ENCODE measurements around the gene TLE3. TPM values are rescaled to one million over a fixed set of nuclear protein-coding genes. Genes with fewer than 3 reads are reported as not detected.

The TLE3 gene
- total and polyA plus RNA-seq, 2 of the 13 experiments (the other 11 are each of a cell fraction or from before 2014, with no cell fraction given) = 11.9 to 13.8 TPM

DNA sequence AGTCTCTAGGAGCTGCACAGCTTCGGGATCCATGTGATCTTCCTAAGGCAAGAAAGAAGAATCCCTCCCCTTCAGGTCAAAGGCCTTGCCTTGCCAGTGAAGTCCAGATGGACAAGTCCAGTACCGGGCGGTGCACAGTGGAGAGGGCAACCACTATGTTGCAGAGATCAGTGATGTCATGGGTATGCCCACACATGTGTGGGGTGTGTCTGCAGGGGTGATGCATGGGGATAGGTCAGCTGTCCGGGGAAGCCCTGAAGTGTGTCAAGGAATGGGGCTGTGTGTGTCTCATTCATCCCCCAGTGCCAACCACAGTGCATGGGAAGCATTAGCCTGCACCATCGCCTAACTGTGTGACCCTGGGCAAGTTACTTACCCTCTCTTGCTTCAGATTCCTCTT is 66.5 kb downstream of the TLE3 start:
- Histone ChIP-seq H3K36me3 (replicated peaks in 1 of 2; ENCODE audit: control insufficient read depth in 1 of 2, insufficient read depth in 2 of 2, low read length in 2 of 2) (no peaks in the 10 kb centered on the region), H4K20me1 (ENCODE audit: insufficient read depth, low read length) (peaks cover 4% of the 10 kb centered on the region; the same call in 1 of the 2 replicates), H3K4me2 (ENCODE audit: low read depth, low read length) (no peak overlapping the region), H3K4me1 (ENCODE audit: insufficient read depth, low read length) (no peaks in the 10 kb centered on the region), H3K27me3 (ENCODE audit: control insufficient read depth in 1 of 2, insufficient read depth in 2 of 2, low read length in 2 of 2) (peaks cover 5 to 79% of the 10 kb centered on the region in 2 experiments; a peak in 4 of 5 replicates), H3K9me3 (ENCODE audit: low read length) (no peaks in the 10 kb centered on the region), H2AFZ (ENCODE audit: low read length) (no peak overlapping the region), H3K27ac (ENCODE audit: extremely low read length, insufficient read depth, low read length) (no peak overlapping the region), H3K4me3 (replicated peaks in 1 of 3; ENCODE audit: insufficient read depth in 1 of 3, low read depth in 2 of 3, low read length in 3 of 3) (no peak overlapping the region), H3K9ac (ENCODE audit: insufficient read depth, low read depth, low read length) (no peak overlapping the region), H3K79me2 (ENCODE audit: insufficient read depth, low read length) (no peaks in the 10 kb centered on the region)
- intact Hi-C loops (cut with micrococcal nuclease; ENCODE audit: unreplicated experiment) = no loop called here
- ChIA-PET POLR2A (no interaction called here), CTCF (ENCODE audit: low intra/inter-chr PET ratio, low total read pairs) (no interaction called here)
- DNase-seq (ENCODE audit: low spot score) (no peak), ATAC-seq (no peak), FAIRE-seq (no peak)
- in situ Hi-C loops (cut with HindIII; ENCODE audit: extremely low pct_ligation_motif_present, low pct_unique_long_range_greater_than_20kb) = no loop called here
- BruUV-seq (replicated peaks) = no TSS peak
- 20% methylated on average over 2 of the region's 5 CpGs for WGBS (ENCODE audit: low lambda C conversion rate)
- TF ChIP-seq ZNF510 (CRISPR knock-in tag; IDR thresholded peaks at IDR 0.05; ENCODE audit: low read depth) (no peak), SRF (IDR thresholded peaks at IDR 0.05; ENCODE audit: low read depth, low read length) (no peak), ZMYM3 (CRISPR knock-in tag; IDR thresholded peaks at IDR 0.05) (no peak), ATF7 (IDR thresholded peaks at IDR 0.05) (0 out of 2 replicates have a peak, but pooled peaks have one; percentile 3), ATF7 (CRISPR knock-in tag; IDR thresholded peaks at IDR 0.05) (no peak), HNRNPLL (IDR thresholded peaks at IDR 0.05; ENCODE audit: low read depth, low read length, poor library complexity, severe bottlenecking) (no peak), RAD51 (IDR thresholded peaks at IDR 0.05; ENCODE audit: borderline replicate concordance) (no peak)
- TF ChIP-seq, protein P1, sequence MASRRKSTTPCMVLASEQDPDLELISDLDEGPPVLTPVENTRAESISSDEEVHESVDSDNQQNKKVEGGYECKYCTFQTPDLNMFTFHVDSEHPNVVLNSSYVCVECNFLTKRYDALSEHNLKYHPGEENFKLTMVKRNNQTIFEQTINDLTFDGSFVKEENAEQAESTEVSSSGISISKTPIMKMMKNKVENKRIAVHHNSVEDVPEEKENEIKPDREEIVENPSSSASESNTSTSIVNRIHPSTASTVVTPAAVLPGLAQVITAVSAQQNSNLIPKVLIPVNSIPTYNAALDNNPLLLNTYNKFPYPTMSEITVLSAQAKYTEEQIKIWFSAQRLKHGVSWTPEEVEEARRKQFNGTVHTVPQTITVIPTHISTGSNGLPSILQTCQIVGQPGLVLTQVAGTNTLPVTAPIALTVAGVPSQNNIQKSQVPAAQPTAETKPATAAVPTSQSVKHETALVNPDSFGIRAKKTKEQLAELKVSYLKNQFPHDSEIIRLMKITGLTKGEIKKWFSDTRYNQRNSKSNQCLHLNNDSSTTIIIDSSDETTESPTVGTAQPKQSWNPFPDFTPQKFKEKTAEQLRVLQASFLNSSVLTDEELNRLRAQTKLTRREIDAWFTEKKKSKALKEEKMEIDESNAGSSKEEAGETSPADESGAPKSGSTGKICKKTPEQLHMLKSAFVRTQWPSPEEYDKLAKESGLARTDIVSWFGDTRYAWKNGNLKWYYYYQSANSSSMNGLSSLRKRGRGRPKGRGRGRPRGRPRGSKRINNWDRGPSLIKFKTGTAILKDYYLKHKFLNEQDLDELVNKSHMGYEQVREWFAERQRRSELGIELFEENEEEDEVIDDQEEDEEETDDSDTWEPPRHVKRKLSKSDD (CRISPR knock-in tag; IDR thresholded peaks at IDR 0.05; ENCODE audit: low read depth) = no peak
- TF ChIP-seq, protein P2, sequence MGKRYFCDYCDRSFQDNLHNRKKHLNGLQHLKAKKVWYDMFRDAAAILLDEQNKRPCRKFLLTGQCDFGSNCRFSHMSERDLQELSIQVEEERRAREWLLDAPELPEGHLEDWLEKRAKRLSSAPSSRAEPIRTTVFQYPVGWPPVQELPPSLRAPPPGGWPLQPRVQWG (CRISPR knock-in tag; IDR thresholded peaks at IDR 0.05; ENCODE audit: borderline replicate concordance, low read depth) = no peak
